Measurements from ENCODE around the gene CNKSR3. TPM values are rescaled to one million over a fixed set of nuclear protein-coding genes. Genes with fewer than 3 reads are reported as not detected.

CNKSR3 gene
- total RNA-seq, 6 experiments from 2014 or later, result 19.8 to 43.4 (median 26.9) TPM

DNA sequence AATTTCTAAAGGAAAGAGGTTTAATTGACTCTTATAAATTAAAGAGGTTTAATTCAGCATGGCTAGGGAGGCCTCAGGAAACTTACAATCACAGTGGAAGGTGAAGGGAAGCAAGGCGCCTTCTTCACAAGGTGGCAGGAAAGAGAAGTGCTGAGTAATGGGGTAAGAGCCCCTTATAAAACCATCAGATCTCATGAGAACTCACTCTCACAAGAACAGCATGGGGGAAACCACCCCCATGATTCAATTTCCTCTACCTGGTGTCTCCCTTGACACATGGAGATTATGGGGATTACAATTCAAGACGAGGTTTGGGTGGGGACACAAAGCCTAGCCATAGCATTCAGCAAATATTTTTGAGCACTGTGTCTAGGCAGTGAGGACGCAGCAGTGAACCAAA, 150.0 kb downstream of the CNKSR3 start:
- WGBS (ENCODE audit: insufficient coverage, low coverage, low lambda C conversion rate, missing lambda C conversion rate), result 77% methylated on average over 3 of the region's 3 CpGs
- DNase-seq, result no peak
- no peaks in the 10 kb centered on the region for H3K9me3 ChIP-seq
- H3K4me3 ChIP-seq, result no peak overlapping the region
- TF ChIP-seq POLR2A (IDR thresholded peaks at IDR 0.05), result no peak
- TF ChIP-seq, protein P1, sequence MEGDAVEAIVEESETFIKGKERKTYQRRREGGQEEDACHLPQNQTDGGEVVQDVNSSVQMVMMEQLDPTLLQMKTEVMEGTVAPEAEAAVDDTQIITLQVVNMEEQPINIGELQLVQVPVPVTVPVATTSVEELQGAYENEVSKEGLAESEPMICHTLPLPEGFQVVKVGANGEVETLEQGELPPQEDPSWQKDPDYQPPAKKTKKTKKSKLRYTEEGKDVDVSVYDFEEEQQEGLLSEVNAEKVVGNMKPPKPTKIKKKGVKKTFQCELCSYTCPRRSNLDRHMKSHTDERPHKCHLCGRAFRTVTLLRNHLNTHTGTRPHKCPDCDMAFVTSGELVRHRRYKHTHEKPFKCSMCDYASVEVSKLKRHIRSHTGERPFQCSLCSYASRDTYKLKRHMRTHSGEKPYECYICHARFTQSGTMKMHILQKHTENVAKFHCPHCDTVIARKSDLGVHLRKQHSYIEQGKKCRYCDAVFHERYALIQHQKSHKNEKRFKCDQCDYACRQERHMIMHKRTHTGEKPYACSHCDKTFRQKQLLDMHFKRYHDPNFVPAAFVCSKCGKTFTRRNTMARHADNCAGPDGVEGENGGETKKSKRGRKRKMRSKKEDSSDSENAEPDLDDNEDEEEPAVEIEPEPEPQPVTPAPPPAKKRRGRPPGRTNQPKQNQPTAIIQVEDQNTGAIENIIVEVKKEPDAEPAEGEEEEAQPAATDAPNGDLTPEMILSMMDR (IDR thresholded peaks at IDR 0.05), result no peak
- intact Hi-C loops (cut with DNase I), result no loop called here
- no peaks in the 10 kb centered on the region for H3K4me1 ChIP-seq
- ATAC-seq, result no peak
- no peaks in the 10 kb centered on the region for H3K27me3 ChIP-seq
- no peaks in the 10 kb centered on the region for H3K36me3 ChIP-seq
- no peak overlapping the region for H3K27ac ChIP-seq

DNA sequence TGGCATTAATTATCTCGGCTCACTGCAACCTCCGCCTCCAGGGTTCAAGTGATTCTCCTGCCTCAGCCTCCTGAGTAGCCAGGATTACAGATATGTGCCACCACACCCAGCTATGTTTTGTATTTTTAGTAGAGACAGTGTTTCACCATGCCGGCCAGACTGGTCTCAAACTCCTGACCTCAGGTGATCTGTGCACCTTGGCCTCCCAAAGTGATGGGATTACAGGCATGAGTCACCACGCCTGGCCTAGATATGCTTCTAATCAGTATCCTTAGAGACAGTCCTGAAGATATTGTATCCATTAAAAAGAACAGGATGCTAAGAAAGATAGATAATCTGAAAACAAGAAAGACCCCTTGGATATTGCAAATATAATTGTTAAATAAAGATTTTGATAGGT, 150.8 kb downstream of the CNKSR3 start:
- no peaks in the 10 kb centered on the region for H3K4me1 ChIP-seq
- no peaks in the 10 kb centered on the region for H3K9me3 ChIP-seq
- TF ChIP-seq POLR2A (IDR thresholded peaks at IDR 0.05), result no peak
- TF ChIP-seq, protein P1 (IDR thresholded peaks at IDR 0.05), result no peak
- no peak overlapping the region for H3K4me3 ChIP-seq
- WGBS (ENCODE audit: insufficient coverage, low coverage, low lambda C conversion rate, missing lambda C conversion rate), result 50% methylated on average over 4 of the region's 4 CpGs
- DNase-seq (no peak), ATAC-seq (no peak)
- H3K36me3 ChIP-seq, result no peaks in the 10 kb centered on the region
- H3K27ac ChIP-seq, result no peak overlapping the region
- H3K27me3 ChIP-seq, result no peaks in the 10 kb centered on the region
- intact Hi-C loops (cut with DNase I), result no loop called here

DNA sequence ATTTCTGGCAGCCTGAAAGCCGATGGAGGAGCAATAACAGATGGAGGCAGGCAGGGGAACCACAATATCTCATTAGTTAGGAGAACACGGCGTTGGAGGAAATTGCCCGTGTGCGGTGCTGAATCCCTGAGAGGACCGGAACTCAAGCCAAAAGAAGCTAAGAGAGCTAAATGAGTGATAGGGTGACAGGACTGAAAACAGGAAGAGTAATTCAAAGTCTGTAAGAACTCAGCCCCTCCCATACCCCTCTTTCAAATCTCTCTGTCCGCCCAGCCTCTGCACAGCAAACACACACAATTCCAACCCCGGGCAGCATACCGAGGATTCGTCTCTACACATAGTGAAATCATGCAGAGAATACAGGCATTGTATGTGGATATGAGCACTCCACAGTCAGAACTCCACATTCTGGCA, 151.3 kb downstream of the CNKSR3 start:
- Histone ChIP-seq H3K27me3 (no peaks in the 10 kb centered on the region), H3K9me3 (no peaks in the 10 kb centered on the region), H3K4me3 (no peak overlapping the region), H3K4me1 (no peaks in the 10 kb centered on the region), H3K36me3 (no peaks in the 10 kb centered on the region), H3K27ac (no peak overlapping the region)
- no peak for TF ChIP-seq POLR2A (IDR thresholded peaks at IDR 0.05)
- TF ChIP-seq, protein P1 (IDR thresholded peaks at IDR 0.05), result no peak
- intact Hi-C loops (cut with DNase I), result no loop called here
- DNase-seq (no peak), ATAC-seq (peak; percentile 18 to 36 (median 24))
- WGBS (ENCODE audit: insufficient coverage, low coverage, low lambda C conversion rate, missing lambda C conversion rate), result 26% methylated on average over 7 of the region's 10 CpGs

DNA sequence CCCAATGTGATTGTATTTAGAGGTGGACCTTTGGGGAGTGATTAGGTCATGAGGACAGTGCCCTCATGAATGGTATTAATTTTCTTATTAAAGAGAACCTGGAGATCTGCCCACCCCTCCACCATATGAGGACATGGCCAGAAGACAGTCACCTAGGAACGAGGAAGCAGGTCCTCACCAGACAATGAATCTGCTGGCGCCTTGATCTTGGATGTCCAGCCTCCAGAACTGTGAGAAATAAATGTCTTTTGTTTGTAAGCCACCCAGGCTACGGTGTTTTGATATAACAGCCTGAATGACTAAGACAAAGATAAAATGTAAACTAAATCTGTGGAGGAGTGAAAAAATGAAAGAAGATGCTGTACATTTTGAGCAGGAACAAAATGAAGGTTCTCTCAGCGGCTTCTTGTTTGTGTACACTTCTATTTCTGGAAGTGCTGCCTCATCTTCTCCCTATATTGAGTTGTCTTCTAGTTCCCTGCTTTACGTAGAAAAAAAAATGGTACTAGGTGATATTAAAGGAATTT, 152.4 kb downstream of the CNKSR3 start:
- Histone ChIP-seq H3K27ac (no peak overlapping the region), H3K27me3 (no peaks in the 10 kb centered on the region), H3K4me1 (no peaks in the 10 kb centered on the region), H3K36me3 (no peaks in the 10 kb centered on the region), H3K4me3 (no peak overlapping the region), H3K9me3 (no peaks in the 10 kb centered on the region)
- 86% methylated on average over 4 of the region's 5 CpGs for WGBS (ENCODE audit: insufficient coverage, low coverage, low lambda C conversion rate, missing lambda C conversion rate)
- TF ChIP-seq, protein P1 (IDR thresholded peaks at IDR 0.05), result no peak
- ATAC-seq (no peak), DNase-seq (no peak)
- intact Hi-C loops (cut with DNase I), result no loop called here

DNA sequence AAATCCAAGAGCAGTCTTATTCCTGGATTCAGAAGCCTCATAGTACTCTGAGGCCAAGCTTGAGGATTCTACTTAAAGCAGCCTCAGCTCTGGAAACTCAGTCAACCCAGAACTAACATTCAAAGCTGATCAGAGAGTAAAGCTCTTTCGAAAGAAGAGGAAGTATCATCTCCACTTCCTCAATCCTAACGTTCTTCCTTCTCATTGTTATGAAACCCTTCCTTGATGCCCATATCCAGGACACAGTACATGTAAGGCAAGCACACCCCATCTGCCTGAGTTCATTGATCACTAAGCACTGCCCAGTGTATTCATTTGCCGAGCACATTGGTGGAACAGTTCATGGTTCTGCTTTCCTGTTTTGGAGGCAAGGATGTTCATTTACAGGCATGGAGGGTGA, 153.8 kb downstream of the CNKSR3 start, which contains the start of gene IPCEF1:
Gene IPCEF1, minus strand, starts transcription at position 114 of the 400 bp plus-strand sequence. CDS start 90,856 bp downstream, outside the sequence.
- Histone ChIP-seq H3K36me3 (no peaks in the 10 kb centered on the region), H3K4me3 (no peak within 1 kb of the TSS), H3K27me3 (no peaks in the 10 kb centered on the region), H3K4me1 (no peaks in the 10 kb centered on the region), H3K27ac (no peak within 1 kb of the TSS), H3K9me3 (no peaks in the 10 kb centered on the region)
- ATAC-seq (peak; percentile 41 to 66 (median 58)), DNase-seq (no peak)
- 43% methylated on average over 3 of the region's 3 CpGs for WGBS (ENCODE audit: insufficient coverage, low coverage, low lambda C conversion rate, missing lambda C conversion rate)
- intact Hi-C loops (cut with DNase I), result no loop called here
- TF ChIP-seq, protein P1 (IDR thresholded peaks at IDR 0.05), result no peak
- no peak for TF ChIP-seq POLR2A (IDR thresholded peaks at IDR 0.05)

All from right lobe of liver (tissue), 6 donors.